Stimulated activated CD4-positive, alpha-beta T cell treated with anti-CD3 and anti-CD28 coated beads, TNF-alpha, amount 100 ng/mL, for 24 hours (primary cell): ENCODE measurements around the gene GREM1.

ENCODE experiments used
- DNase-seq, 3 experiments: peaks; one replicate each; pipeline ENCODE4 v3.0.0-alpha.2; 2020; ENCODE audit warnings: low read depth in 3 of 3

The GREM1 gene

GRCh38 chr15:32694222-32694983, 23.4 kb upstream of the GREM1 start:
- no peak for DNase-seq

- no peak for DNase-seq
Measured at GRCh38 chr15:32698773-32699390, 18.9 kb upstream of the GREM1 start.

GRCh38 chr15:32700501-32701150, 17.2 kb upstream of the GREM1 start:
- DNase-seq = no peak

GRCh38 chr15:32701863-32702262, 15.9 kb upstream of the GREM1 start:
- DNase-seq = no peak

- no peak for DNase-seq
Measured at GRCh38 chr15:32704395-32704981, 13.3 kb upstream of the GREM1 start.

GRCh38 chr15:32705446-32705845, 12.4 kb upstream of the GREM1 start:
- DNase-seq = no peak

- no peak for DNase-seq
Measured at GRCh38 chr15:32706704-32707103, 11.1 kb upstream of the GREM1 start.

- no peak for DNase-seq
Measured at GRCh38 chr15:32707436-32707835, 10.4 kb upstream of the GREM1 start.

GRCh38 chr15:32709295-32710033, 8.3 kb upstream of the GREM1 start:
- no peak for DNase-seq

GRCh38 chr15:32715276-32715675, 2.5 kb upstream of the GREM1 start:
- DNase-seq = no peak

- DNase-seq = no peak
Measured at GRCh38 chr15:32716216-32716914, 1.4 kb upstream of the GREM1 start.

GRCh38 chr15:32716915-32717425, 834 bp upstream of the GREM1 start:
- no peak for DNase-seq

GRCh38 chr15:32718227-32718820, 520 bp downstream of the GREM1 start:
- no peak for DNase-seq

GRCh38 chr15:32718821-32719716, 1.3 kb downstream of the GREM1 start:
- no peak for DNase-seq

GRCh38 chr15:32721596-32721995, 3.8 kb downstream of the GREM1 start:
- no peak for DNase-seq

- no peak for DNase-seq
Measured at GRCh38 chr15:32722136-32722535, 4.3 kb downstream of the GREM1 start.

GRCh38 chr15:32723171-32723948, 5.6 kb downstream of the GREM1 start:
- no peak for DNase-seq

- DNase-seq = no peak
Measured at GRCh38 chr15:32729700-32730395, 12.0 kb downstream of the GREM1 start.
